LNCAP (cell line): ENCODE data around the gene SLC4A11.

Source experiments
- TF ChIP-seq, protein P1 (sequence below): fragments of 450-650 bp; IDR thresholded peaks from 2 replicates; pipeline ENCODE4 v1.5.1; 2017; ENCODE audit warnings: mild to moderate bottlenecking

The SLC4A11 gene

DNA sequence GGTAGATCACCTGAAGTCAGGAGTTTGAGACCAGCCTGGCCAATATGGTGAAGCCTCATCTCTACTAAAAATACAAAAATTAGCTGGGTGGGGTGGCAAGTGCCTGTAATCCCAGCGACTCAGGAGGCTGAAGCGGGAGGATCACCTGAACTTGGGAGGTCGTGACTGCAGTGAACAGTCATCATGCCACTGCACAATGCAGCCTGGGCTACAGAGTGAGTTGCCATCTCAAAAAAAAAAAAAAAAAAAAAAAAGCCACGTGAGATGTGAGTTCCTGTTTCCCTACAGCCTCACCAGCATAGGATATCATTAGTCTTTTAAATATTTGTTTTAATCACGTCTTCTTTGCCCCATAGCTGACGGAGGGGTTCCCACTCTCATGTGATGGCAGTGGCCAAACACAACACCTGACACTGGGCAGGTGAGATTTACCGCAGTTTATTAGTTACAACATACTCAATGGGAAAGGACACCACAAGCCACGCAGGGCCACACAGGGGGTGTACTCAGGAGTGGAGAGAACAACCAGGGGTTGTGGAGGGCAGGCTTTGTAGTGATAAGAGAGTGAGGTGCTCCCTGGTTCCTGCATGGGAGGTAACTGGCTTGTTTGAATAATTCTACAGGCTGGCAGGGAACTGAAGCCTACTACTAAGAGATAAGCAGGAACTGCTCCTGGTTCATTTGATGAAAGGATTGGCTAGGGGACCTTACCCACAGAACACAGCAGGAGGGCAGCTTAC lies 61.1 kb downstream of the SLC4A11 start:
- TF ChIP-seq, protein P1, sequence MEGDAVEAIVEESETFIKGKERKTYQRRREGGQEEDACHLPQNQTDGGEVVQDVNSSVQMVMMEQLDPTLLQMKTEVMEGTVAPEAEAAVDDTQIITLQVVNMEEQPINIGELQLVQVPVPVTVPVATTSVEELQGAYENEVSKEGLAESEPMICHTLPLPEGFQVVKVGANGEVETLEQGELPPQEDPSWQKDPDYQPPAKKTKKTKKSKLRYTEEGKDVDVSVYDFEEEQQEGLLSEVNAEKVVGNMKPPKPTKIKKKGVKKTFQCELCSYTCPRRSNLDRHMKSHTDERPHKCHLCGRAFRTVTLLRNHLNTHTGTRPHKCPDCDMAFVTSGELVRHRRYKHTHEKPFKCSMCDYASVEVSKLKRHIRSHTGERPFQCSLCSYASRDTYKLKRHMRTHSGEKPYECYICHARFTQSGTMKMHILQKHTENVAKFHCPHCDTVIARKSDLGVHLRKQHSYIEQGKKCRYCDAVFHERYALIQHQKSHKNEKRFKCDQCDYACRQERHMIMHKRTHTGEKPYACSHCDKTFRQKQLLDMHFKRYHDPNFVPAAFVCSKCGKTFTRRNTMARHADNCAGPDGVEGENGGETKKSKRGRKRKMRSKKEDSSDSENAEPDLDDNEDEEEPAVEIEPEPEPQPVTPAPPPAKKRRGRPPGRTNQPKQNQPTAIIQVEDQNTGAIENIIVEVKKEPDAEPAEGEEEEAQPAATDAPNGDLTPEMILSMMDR: no peak
